Ishikawa (cell line): ENCODE results near the gene SCML2.

Source experiments
- CEBPB ChIP-seq: IDR thresholded peaks from 2 replicates; pipeline ENCODE4 v1.6.1; 2012
- CREB1 ChIP-seq: IDR thresholded peaks from 2 replicates; pipeline ENCODE4 v1.6.1; 2012; ENCODE audit warnings: low read depth
- EGR1 ChIP-seq: IDR thresholded peaks from 2 replicates; pipeline ENCODE4 v1.6.1; 2012
- EP300 ChIP-seq: IDR thresholded peaks from 2 replicates; pipeline ENCODE4 v1.6.1; 2012; ENCODE audit warnings: borderline replicate concordance
- FOXM1 ChIP-seq: IDR thresholded peaks from 2 replicates; pipeline ENCODE4 v1.6.1; 2012; ENCODE audit warnings: low read depth, borderline replicate concordance
- MAX ChIP-seq: IDR thresholded peaks from 2 replicates; pipeline ENCODE4 v1.6.1; 2012
- NFIC ChIP-seq: IDR thresholded peaks from 2 replicates; pipeline ENCODE4 v1.6.1; 2012
- RAD21 ChIP-seq: IDR thresholded peaks from 2 replicates; pipeline ENCODE4 v1.6.1; 2012; ENCODE audit warnings: low read depth
- REST ChIP-seq: IDR thresholded peaks from 2 replicates; pipeline ENCODE4 v1.6.1; 2012; ENCODE audit warnings: low read depth, mild to moderate bottlenecking
- TAF1 ChIP-seq: IDR thresholded peaks from 2 replicates; pipeline ENCODE4 v1.6.1; 2012; ENCODE audit warnings: low read depth, mild to moderate bottlenecking
- TCF12 ChIP-seq: IDR thresholded peaks from 2 replicates; pipeline ENCODE4 v1.6.1; 2012; ENCODE audit warnings: low read depth
- TEAD4 ChIP-seq: IDR thresholded peaks from 2 replicates; pipeline ENCODE4 v1.6.1; 2012
- USF1 ChIP-seq: IDR thresholded peaks from 2 replicates; pipeline ENCODE4 v1.6.1; 2012
- YY1 ChIP-seq: IDR thresholded peaks from 2 replicates; pipeline ENCODE4 v1.6.1; 2012; ENCODE audit warnings: low read depth
- ZBTB7A ChIP-seq: IDR thresholded peaks from 2 replicates; pipeline ENCODE4 v1.6.1; 2012; ENCODE audit warnings: low read depth

SCML2 gene

GRCh38 chrX:18206657-18207056, 147.8 kb downstream of the SCML2 start:
- TF ChIP-seq YY1 (no peak), TCF12 (no peak), TAF1 (no peak), REST (no peak), CEBPB (no peak), CREB1 (no peak), FOXM1 (no peak), MAX (no peak), RAD21 (no peak), NFIC (no peak), EP300 (no peak), USF1 (no peak), EGR1 (no peak), TEAD4 (no peak), ZBTB7A (no peak)

- TF ChIP-seq REST (no peak), USF1 (no peak), TEAD4 (no peak), EGR1 (no peak), FOXM1 (no peak), MAX (no peak), CEBPB (no peak), ZBTB7A (no peak), RAD21 (no peak), TCF12 (no peak), EP300 (no peak), CREB1 (no peak), NFIC (no peak), TAF1 (no peak)
These were observed 150.9 kb downstream of the SCML2 start for GRCh38 chrX:18203631-18204030.

- TF ChIP-seq TEAD4 = no peak
- no peak for TF ChIP-seq ZBTB7A
- TF ChIP-seq RAD21 = no peak
- no peak for TF ChIP-seq REST
- TF ChIP-seq YY1 = no peak
- no peak for TF ChIP-seq EP300
- TF ChIP-seq CEBPB = no peak
- TF ChIP-seq FOXM1 = no peak
- no peak for TF ChIP-seq TAF1
- TF ChIP-seq EGR1 = no peak
- no peak for TF ChIP-seq MAX
These were observed 159.8 kb downstream of the SCML2 start for GRCh38 chrX:18194688-18195087.
